Retina (tissue), 1 donor: ENCODE data around the gene ACBD4.

Source experiments
- DNase-seq: peaks from one replicate; pipeline ENCODE4 v3.0.0-alpha.2; 2016

The ACBD4 gene

DNA sequence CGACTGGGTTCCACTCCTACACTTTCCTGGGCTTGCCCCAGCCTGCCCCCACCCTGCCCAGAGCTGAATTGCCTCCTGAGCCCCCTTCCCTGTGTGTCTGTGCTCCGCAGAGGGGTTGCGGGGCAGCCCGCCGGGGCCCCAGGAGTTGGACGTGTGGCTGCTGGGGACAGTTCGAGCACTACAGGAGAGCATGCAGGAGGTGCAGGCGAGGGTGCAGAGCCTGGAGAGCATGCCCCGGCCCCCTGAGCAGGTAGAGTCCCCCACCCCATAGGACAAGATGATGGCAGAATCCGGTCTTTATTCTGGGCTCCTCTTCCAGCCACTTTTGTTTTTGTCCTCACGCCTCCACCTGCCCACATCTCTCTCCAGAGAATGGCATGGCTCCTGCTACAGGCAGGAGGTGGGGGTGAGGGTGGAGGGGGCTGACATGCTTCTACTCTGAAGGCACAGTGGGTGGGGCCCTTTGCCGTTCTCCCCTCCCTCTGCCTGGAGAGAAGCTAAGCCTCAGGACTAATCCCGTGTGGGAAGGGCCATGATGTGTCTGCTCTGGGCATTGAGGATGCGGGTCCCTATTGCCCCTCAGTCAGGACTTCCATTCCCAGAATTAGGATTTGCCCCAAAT is 3.5 kb downstream of the ACBD4 start:
- DNase-seq: no peak

DNA sequence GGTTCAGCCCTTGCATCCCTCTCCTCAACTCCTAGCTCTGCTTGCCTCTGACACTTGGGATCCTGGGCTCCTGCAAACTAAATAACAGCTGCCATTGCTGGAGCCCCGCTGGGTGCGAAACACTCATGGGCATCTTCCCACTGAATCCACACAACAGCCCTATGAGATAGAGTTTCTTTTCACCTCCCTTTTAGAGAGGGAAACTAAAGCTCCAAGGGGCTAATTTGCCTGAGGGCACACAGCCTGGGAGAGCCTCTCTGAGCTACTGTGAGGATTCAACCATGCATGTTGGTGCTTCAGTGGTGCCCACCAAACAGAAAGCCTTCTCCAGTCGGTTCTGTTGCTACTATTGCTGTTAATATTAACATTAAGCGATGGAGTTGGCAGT is 4.0 kb downstream of the ACBD4 start:
- DNase-seq: no peak

DNA sequence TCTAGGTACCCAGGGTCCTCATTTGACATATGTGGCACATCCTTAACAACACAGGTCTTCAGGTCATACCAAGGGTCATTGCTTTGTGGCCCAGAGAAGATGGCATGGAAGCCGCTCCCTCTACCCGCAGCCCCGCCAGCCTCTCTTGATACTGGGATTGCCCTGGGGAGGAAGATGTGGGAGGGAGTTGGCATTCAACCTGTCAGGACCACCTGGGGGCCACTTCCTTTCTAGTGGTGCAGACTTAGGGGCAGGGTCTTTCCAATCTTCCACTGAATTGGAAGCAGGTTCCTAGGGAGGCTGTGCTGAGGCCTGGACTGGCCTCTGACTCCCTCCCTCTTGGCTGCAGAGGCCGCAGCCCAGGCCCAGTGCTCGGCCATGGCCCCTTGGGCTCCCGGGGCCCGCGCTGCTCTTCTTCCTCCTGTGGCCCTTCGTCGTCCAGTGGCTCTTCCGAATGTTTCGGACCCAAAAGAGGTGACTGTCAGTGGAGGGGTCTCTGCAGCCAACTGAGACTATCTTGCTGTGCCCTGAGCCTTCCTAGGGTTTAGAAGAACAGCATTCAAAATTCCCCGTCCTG is 7.7 kb downstream of the ACBD4 start:
- no peak for DNase-seq

DNA sequence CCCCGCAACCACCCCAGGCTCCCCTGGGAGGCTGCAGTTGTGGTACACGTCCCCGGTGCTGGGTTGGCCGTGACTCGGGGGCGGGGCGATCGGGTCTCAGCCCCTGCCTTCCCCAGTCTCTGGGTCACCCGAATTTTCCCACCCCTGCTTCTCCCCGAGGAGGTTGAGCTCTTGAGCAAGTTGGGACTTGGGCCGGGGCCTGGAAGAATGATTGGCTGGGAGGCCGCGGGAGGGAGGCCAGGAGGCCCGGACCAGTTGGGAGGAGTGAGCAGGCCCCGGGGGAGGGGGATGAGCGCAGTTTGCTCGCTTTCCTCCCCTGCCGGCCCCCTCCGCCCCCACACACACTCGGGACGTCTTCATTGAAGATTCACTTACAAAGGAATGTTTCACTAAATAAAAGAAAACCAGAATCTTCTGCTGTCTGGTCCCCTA is 8.3 kb downstream of the ACBD4 start:
- peak; percentile 73 for DNase-seq

DNA sequence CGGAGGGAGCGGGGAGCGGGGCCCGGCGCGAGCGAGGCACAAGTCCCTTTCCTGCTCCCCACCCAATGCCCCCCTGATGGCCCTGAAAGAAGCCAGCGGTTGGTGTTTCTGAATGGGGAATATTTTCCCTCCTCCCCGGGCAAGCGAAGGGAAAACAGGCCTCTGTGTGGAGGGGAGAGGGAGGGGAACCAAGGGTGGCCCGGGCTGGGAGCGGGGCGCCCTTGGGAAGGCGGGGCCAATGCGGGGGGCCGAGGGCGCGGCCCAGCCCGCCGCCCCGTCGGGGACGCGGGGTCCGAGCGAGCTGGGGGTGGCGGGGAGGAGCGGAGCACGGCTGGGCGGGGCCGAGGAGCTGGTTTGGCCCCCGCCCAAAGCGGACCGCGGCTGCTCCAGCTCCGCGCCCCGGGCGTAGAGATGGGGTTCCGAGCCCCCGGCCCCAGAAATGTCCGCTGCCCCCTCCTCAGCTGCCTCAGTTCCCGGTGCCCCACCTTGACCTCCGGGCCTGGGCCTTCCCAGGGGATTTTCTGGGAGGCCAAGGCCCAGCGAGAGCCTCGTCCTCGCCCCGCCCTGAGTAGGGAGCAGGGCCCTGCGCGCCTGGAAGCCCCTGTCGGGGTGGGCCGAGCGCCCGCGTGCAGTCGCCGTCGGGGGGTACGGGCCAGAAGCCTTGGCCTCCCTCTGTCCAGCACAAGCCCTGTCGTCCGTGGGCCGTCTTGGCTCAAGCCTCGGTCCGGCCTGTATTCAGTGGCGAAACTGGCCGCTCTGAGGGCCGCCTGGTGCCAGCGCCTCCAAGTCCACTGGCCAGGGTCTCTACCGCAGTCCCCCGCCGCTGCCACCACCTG is 8.9 kb downstream of the ACBD4 start:
- peak; percentile 49 for DNase-seq

- DNase-seq: no peak
These were observed 9.5 kb downstream of the ACBD4 start for GRCh38 chr17:45145035-45145389.

- DNase-seq: no peak
These were observed 10.7 kb downstream of the ACBD4 start for GRCh38 chr17:45146166-45146565.

DNA sequence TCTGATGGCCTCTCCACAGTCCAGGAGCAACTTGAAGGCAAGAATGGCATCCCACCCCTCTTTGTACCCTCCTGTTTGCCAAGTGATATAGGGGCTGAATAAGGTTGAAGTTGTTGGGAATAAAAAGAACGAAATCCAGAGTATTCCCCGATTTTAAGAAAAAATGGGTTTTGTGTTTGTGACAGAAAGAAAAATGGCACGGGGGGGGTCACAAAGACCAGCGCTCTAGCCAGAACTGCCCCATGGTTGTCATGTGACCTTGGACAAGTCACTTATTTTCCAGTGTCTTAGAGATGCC is 11.1 kb downstream of the ACBD4 start:
- DNase-seq: no peak

- no peak for DNase-seq
These were observed 11.5 kb downstream of the ACBD4 start for GRCh38 chr17:45146890-45147580.

- DNase-seq: peak; percentile 97
These were observed 12.2 kb downstream of the ACBD4 start for GRCh38 chr17:45147581-45148182.

DNA sequence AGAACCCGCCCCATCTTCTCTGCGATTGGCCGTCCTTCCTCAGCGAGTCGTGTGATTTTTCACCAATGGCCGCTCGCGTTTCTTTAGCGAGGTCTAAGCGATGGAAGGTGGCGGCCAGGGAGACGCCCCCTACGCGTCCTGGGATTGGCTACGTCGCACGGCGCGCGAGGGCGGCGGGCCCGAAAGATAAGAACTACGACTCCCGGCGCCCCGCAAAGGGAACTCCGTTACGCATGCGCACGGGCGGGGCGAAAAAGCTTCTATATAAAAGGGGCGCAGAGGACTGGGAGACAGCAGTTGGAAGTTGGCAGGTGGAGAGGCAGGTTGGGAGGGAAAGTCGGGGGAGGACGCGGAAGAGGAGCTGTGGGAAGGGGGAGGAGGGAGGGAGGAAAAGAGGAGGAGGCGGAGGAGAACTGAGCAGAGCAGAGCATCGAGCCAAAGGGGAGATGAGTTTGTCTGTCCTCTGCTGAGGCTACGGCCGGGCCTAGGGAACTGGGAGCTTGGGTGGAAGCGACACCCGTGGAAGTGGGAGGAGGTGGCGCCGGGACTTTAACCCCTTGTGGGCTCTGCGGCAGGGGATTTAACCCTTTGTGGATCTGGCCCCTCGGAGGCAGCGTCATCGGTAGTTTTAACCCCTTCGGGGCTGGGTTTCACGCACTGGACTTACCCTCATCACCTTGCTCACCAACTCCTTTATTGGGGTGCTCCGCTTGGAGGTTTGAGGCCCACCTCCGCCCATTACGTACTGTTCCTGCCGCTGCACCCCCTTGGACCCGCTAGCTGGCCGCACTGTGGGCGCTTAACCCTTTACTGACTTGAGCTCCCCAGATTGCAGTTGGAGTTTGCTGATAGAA is 12.9 kb downstream of the ACBD4 start, which contains the start of gene HEXIM1:
TSS of gene HEXIM1 (plus strand) at position 293 of the 854 bp plus-strand sequence. CDS start 716 bp downstream, outside the sequence.
- DNase-seq: peak; percentile 98

GRCh38 chr17:45149037-45149668 is 13.7 kb downstream of the ACBD4 start:
- DNase-seq: peak; percentile 92

DNA sequence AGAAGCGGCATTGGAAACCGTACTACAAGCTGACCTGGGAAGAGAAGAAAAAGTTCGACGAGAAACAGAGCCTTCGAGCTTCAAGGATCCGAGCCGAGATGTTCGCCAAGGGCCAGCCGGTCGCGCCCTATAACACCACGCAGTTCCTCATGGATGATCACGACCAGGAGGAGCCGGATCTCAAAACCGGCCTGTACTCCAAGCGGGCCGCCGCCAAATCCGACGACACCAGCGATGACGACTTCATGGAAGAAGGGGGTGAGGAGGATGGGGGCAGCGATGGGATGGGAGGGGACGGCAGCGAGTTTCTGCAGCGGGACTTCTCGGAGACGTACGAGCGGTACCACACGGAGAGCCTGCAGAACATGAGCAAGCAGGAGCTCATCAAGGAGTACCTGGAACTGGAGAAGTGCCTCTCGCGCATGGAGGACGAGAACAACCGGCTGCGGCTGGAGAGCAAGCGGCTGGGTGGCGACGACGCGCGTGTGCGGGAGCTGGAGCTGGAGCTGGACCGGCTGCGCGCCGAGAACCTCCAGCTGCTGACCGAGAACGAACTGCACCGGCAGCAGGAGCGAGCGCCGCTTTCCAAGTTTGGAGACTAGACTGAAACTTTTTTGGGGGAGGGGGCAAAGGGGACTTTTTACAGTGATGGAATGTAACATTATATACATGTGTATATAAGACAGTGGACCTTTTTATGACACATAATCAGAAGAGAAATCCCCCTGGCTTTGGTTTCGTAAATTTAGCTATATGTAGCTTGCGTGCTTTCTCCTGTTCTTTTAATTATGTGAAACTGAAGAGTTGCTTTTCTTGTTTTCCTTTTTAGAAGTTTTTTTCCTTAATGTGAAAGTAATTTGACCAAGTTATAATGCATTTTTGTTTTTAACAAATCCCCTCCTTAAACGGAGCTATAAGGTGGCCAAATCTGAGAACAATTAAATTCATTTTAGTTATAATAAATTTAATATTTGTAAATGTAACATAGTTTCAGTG is 14.5 kb downstream of the ACBD4 start:
- DNase-seq: peak; percentile 76

DNA sequence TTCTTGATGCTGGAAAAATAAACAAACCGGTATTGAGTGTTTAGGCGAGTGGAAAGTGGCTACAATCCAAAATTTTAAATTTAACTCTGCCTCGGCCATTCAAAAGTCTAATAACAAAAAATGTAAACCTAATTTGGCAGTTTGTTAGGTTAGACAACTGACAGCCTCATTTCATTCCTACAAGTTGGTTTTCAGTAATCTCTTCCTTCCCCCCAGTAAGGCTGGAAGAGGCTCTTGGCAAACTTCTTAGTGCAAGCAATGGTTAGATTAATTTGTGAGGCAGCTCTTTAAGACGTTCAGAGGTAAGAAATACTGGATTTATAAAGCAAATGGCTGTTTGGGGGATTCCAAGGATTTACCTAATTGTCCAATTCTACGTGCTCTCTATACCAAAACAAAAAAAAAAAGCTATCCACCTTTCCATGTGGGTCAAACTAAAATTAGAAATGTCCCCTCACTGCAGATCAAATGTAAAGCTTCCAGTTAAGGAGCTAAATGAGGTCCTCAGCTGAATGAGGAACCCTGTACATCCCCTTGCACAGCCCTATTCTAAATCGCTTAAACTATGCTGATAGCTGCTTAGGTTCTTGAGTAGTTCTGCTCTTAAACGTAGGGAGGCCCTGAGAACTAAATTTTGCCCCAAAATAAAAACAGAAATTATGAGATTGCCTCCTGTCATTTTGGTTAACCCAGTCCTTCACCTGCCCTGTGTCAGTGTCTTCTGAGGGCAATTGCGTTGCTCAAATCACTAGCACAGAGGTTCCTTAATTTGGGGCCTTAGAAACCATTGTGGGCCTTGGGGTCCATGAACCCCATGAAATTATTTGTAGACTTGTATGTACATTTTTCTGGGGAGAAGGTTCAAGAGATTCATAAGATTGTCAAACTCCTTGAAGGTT is 15.7 kb downstream of the ACBD4 start:
- DNase-seq: no peak

- DNase-seq: no peak
These were observed 19.5 kb downstream of the ACBD4 start for GRCh38 chr17:45155029-45155428.

DNA sequence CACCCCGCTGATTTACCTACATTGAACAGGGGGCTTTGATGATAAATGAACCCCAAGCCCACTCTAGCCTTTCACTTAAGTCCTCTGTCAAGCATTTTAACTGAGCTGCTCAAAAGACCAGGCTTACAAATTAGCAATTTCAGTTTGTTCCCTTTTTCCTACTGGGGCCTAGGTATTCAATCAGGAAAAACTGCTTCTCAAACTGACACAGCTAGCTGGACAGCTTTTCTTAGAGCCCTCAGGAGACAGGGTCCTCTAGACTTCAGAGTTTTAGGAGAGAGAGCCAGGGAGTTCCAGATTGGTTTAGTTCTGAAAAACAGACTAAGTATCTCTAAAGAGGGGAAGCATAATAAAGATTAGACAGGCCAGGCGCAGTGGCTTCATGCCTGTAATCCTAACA is 20.0 kb downstream of the ACBD4 start:
- no peak for DNase-seq

DNA sequence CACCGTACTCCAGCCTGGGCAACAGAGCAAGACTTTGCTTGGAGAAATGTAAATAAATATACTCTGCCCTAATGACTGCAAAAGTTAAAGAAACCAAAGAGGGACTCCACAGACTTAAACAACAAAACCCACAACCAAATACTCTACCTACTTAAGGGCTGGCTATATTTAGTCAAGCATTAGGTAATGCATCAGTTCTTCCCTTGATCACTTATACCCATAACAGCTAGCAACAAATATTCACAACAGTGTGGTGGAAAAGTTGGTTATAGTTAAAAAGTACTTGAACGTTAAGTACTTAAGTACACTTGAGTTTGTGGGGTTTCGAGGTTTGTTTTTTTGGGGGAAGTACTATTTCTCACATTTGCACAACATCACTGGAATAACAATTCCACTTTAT is 20.8 kb downstream of the ACBD4 start:
- DNase-seq: no peak

DNA sequence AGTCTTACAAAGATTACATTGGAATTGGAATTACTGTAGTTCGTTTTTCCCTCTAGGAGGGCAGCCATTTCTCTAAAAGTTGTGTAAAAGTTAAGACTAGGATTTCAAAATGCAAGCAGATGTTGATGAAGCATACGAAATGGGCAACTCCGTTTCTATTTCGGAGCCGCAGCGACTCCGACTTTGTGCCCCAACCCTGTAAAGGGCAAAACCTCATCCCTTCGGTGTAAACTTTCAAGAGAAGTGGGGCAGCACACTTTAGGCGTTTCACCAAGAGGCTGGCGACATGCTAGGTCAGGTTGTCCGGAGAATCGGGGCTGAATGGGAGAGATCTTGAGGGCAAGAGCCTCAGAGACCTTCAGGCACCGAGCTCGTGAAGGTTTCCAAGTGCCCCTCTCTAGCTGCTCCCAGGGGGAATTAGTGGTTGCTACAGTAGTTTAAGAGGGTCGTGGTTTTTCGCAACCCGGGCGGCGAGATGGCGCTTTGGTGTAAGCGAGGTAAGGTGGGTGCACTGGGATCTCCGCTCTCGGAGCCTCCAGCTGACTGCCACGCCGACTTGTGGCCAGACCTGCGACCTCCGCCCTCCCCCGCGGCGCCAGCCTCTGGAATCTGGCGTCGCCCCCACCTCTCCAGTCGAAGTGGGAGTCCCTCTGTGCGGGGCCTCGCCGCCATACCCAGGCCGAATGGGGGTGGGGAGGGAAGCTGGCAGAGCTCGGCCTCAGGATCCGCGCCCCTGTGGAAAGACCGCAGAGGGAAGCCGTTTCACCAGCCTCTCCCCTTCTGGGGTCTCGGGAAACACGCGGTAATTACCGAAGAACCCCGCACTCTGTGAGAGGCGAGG is 25.2 kb downstream of the ACBD4 start:
- DNase-seq: no peak
